Ectodermal cell (in vitro differentiated cells): ENCODE measurements around the gene HSP90AA1.
A peak's percentile ranks its signal among the peaks of the same experiment; 100 is the strongest.

Source experiments
- H3K27ac ChIP-seq: 2 replicates; pipeline ENCODE4 v1.7.0; 2013; ENCODE audit warnings: mild to moderate bottlenecking, low read depth, low read length; ENCODE audit not compliant: insufficient read depth, poor library complexity, severe bottlenecking
- H3K27me3 ChIP-seq: 2 replicates; pipeline ENCODE4 v1.7.0; 2013; ENCODE audit warnings: mild to moderate bottlenecking, low read length; ENCODE audit not compliant: insufficient read depth, control insufficient read depth, poor library complexity, severe bottlenecking
- H3K36me3 ChIP-seq: one replicate; pipeline ENCODE4 v1.7.0; 2013; ENCODE audit warnings: low read length; ENCODE audit not compliant: control insufficient read depth, insufficient read depth
- H3K4me1 ChIP-seq: one replicate; pipeline ENCODE4 v1.7.0; 2013; ENCODE audit warnings: low read length; ENCODE audit not compliant: control insufficient read depth, insufficient read depth
- H3K4me3 ChIP-seq: 2 replicates; pipeline ENCODE4 v1.7.0; 2013; ENCODE audit warnings: low read depth, low read length, control low read depth; ENCODE audit not compliant: insufficient read depth
- H3K9me3 ChIP-seq: 2 replicates; pipeline ENCODE4 v1.7.0; 2013; ENCODE audit warnings: mild to moderate bottlenecking, low read length, moderate library complexity; ENCODE audit not compliant: control insufficient read depth
- WGBS, 2 experiments: methylation state at CpG; one replicate each; pipeline ENCODE4 v1.1.7; 2013; ENCODE audit warnings: missing lambda C conversion rate in 2 of 2; 5-methylcytosine and 5-hydroxymethylcytosine counted together

Gene HSP90AA1

DNA sequence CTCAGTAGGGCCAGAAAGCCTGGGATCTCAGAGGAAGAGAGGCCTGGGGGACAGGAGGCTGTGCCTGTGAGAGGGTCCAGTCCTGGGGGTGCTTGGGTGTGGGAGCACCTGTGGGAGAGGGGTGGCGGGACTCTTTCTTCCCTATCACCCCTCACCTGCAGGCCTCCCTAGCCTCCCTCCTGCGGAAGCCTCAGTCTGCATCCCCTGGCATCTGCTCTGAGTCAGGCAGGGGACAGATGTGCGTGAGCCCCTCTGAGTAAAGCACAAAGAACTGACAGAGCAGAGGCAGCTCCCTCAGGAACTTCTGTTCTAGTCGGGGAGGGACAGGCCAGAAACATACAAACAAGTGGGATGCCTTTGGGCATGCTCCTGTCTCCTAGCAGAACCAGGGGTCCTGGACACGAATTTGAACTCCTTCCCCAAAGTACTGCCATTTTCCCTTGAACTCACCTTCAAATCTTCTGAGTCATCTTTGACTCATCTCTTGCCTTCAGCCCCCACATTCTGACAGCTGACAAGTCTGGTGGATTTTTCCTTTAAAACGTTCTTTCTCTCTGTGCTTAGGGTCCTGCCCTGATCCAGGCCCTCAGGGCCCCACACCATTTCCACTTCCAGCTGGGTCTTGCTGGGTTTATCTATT is 8.5 kb upstream of the HSP90AA1 start:
- Histone ChIP-seq H3K36me3 (no peaks in the 10 kb centered on the region), H3K27ac (no peak overlapping the region), H3K4me1 (no peaks in the 10 kb centered on the region), H3K27me3 (no peaks in the 10 kb centered on the region), H3K4me3 (no peak overlapping the region), H3K9me3 (no peaks in the 10 kb centered on the region)
- 77 to 80% methylated on average over 6 of the region's 6 CpGs for WGBS, 2 experiments

DNA sequence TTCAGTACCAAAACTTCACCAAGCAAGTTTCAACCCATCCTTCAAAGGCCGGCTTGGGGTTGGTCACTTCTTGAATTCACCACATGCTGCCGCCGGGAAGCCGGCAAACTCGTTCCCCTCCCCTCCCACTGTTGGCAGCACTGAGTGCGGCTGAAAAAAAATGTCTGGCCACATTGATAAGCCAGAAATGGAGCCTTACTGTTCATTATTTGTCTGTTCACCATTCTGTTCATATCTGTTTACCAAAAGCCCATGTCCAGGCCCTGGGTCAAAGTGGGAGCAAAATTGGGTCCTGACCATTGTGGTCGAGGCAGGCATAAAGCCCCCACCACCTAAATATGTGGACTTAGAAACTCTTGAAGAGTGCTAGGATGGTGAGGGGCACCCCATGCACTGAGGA is 7.3 kb upstream of the HSP90AA1 start:
- no peak overlapping the region for H3K27ac ChIP-seq
- no peaks in the 10 kb centered on the region for H3K9me3 ChIP-seq
- no peaks in the 10 kb centered on the region for H3K36me3 ChIP-seq
- no peaks in the 10 kb centered on the region for H3K27me3 ChIP-seq
- no peaks in the 10 kb centered on the region for H3K4me1 ChIP-seq
- WGBS, 2 experiments: 63 to 67% methylated on average over 7 of the region's 7 CpGs
- H3K4me3 ChIP-seq: no peak overlapping the region

DNA sequence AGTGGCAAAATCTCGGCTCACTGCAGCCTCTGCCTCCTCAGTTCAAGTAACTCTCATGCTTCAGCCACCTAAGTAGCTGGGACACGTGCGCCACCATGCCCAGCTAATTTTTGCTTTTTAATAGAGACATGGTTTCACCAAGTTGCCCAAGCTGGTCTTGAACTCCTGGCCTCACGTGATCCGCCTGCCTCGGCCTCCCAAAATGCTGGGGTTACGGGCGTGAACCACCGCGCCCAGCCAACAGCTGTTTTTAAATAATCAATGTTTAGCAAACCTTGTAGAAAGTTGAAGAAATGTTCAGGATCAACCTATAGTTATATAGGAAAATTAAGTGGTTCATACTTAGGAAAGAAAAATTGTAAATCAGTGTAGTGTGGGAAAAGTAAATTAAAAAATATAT is 6.0 kb upstream of the HSP90AA1 start:
- Histone ChIP-seq H3K4me3 (no peak overlapping the region), H3K4me1 (peaks cover 9% of the 10 kb centered on the region), H3K36me3 (no peaks in the 10 kb centered on the region), H3K27me3 (no peaks in the 10 kb centered on the region), H3K9me3 (no peaks in the 10 kb centered on the region), H3K27ac (no peak overlapping the region)
- WGBS, 2 experiments: 90 to 92% methylated on average over 10 of the region's 10 CpGs

DNA sequence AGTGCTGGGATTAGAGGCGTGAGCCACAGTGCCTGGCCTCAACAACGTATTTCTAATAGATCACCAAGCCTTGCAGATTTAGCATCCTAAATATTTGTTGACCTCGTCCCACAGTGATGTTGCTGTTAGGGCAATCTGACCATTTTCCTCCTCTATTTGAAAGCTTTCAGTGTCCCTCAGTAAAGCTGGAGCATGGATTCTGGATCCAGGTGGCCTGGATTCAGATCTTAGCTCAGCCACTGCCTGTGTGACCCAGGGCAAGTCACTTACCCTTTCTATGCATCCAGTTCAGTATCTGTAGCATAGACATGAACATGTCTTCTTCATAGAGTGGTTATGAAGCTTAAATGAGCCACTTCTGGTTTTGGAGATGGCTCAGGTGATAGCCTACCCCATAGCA is 3.9 kb upstream of the HSP90AA1 start:
- Histone ChIP-seq H3K36me3 (no peaks in the 10 kb centered on the region), H3K27me3 (no peaks in the 10 kb centered on the region), H3K4me3 (no peak overlapping the region), H3K9me3 (no peaks in the 10 kb centered on the region), H3K4me1 (peaks cover 10% of the 10 kb centered on the region), H3K27ac (no peak overlapping the region)
- 90 to 92% methylated on average over 3 of the region's 3 CpGs for WGBS, 2 experiments

DNA sequence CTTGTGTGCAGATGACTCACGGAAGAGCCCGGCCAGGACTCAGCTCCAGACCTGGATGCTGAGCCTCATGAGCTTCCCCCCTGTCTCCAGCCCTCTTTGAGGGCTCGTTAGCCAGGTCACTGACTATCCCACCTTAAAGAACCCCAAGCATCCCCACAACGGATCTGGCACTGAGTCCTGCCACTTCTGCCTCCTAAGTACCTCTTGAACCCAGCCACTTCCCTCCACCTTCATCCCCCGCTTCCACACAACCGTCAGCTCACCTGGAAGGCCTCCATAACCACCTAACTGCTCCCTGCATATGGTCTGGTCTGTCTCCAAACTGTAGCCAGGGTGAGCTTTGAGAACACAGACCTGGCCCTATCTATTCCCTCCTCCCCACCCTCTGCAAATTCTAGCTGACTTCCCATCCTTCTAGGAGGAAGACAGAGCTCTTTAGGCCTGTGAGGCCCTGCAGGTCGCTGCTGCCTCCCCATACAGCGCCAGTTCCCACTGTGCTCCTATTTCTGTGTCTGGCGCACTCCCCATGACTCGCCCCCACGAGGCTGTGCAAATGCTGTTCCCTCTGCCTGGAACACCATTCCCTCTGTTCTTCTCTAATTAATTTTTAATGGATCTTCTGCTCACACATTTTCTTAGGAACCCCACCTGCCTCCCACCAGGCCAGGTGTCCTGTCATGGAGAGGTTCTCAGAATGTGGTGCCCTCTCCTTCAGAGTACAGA is 2.9 kb upstream of the HSP90AA1 start:
- Histone ChIP-seq H3K4me1 (peaks cover 19% of the 10 kb centered on the region), H3K27me3 (no peaks in the 10 kb centered on the region), H3K9me3 (no peaks in the 10 kb centered on the region), H3K4me3 (no peak overlapping the region), H3K36me3 (peaks cover 8% of the 10 kb centered on the region), H3K27ac (no peak overlapping the region)
- WGBS, 2 experiments: 93% methylated on average over 11 of the region's 11 CpGs

DNA sequence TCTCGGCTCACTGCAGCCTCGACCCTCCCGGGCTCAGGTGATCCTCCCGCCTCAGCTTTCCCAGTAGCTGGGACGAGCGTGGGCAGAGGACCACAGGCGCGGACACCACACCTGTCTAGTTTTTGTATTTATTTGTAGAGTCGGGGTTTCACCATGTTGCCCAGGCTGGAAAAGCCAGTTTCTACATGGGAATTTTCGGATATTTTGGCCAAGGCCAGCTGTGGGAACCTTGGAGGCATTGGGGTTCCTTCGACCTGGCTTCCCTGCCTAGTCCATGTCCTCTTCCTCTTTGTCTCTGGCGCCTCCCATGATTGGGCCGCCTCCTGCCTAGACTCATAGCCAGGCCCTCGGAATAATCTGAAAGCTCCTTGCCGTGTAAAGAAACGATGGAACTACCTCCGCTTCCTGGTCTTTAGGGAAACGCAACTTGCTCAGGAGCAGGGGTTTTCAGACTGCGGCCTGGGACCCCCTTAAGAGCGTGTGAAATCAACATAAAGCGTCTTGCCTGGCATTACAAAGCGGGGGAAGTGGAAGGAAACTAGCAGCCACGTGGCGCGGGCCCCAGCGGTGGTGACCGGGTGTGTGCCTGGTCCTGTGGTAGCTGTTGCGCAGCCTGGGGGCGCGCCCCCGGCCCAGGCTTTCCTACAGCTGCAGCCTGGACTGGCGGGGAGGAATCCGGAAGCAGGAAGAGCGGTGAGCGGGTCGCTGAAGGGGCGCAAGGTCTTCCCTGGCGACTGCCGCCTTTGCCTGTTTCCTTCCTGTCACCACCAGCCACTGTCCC is 1.4 kb upstream of the HSP90AA1 start:
- H3K27ac ChIP-seq: peak overlapping the region; percentile 96
- H3K4me3 ChIP-seq: peak overlapping the region; percentile 90
- peaks cover 23% of the 10 kb centered on the region for H3K4me1 ChIP-seq
- H3K27me3 ChIP-seq: no peaks in the 10 kb centered on the region
- peaks cover 23% of the 10 kb centered on the region for H3K36me3 ChIP-seq
- no peaks in the 10 kb centered on the region for H3K9me3 ChIP-seq
- 75 to 76% methylated on average over 39 of the region's 39 CpGs for WGBS, 2 experiments

DNA sequence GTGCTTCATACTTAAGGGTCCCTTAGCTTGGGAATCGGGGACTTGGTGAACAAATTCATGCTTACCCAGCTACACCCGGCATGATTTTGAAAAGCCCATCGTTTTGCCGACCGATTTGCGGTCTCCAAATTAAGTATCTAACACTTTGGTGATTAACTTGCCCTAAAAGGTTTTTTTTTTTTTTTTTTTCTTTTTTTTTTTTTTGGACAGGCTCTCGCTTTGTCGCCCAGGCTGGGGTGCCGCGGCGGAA is 843 bp upstream of the HSP90AA1 start:
- 42 to 47% methylated on average over 11 of the region's 11 CpGs for whole genome bisulfite sequencing, 2 experiments
- peaks cover 23% of the 10 kb centered on the region for H3K4me1 ChIP-seq
- H3K9me3 ChIP-seq: no peaks in the 10 kb centered on the region
- peak overlapping the region; percentile 96 for H3K27ac ChIP-seq
- peaks cover 28% of the 10 kb centered on the region for H3K36me3 ChIP-seq
- H3K4me3 ChIP-seq: peak overlapping the region; percentile 90
- no peaks in the 10 kb centered on the region for H3K27me3 ChIP-seq

DNA sequence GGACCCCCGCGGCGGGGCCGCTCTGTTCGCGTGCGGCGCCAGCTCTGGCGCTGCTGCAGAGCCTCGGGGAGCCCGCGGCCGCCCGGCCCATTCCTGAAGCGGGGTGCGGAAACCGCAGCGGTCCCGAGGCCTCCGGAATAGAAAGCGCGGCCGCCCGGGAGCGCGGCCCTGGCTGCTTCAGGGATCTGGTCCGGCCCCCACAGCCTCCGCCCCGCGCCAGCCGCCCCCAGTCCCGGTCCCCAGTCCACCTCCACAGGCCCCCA is 204 bp downstream of the HSP90AA1 start:
- Histone ChIP-seq H3K27me3 (no peaks in the 10 kb centered on the region), H3K4me1 (peaks cover 23% of the 10 kb centered on the region), H3K36me3 (peaks cover 37% of the 10 kb centered on the region), H3K9me3 (no peaks in the 10 kb centered on the region), H3K27ac (peak overlapping the region; percentile 96), H3K4me3 (peak overlapping the region; percentile 90)
- 0% methylated on average over 32 of the region's 32 CpGs for WGBS, 2 experiments

DNA sequence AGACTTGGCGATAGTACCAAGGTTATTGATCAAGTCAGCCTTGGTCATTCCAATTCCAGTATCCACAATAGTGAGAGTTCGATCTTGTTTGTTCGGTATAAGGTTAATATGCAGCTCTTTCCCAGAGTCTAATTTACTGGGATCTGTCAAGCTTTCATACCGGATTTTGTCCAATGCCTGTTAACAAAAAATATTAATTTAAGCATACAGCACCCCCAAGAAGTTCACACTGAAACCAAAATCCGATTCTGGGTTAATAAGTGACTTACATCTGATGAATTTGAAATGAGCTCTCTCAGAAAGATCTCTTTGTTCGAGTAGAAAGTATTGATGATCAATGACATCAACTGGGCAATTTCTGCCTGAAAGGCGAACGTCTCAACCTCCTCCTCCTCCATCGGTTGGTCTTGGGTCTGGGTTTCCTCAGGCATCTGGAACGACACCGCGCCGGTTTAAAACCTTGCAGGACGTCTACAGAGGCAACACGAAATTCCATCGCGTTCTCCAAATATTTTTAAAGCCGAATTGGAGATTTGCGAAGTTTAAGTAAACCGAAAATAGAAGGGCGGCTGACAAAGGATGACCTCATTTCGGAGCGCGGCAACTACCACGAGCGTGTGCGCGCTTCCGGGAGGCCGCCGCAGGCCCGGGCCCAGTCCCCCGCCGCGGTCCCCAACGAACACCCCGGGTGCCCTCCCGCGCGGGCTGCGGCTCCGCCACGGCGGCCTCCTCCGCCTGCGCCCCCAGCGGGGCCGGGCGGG is 716 bp downstream of the HSP90AA1 start:
- Histone ChIP-seq H3K4me3 (peak overlapping the region; percentile 90), H3K36me3 (peaks cover 42% of the 10 kb centered on the region), H3K9me3 (no peaks in the 10 kb centered on the region), H3K4me1 (peaks cover 23% of the 10 kb centered on the region), H3K27ac (peak overlapping the region; percentile 96), H3K27me3 (no peaks in the 10 kb centered on the region)
- 4 to 5% methylated on average over 48 to 49 of the region's 49 CpGs for WGBS, 2 experiments

DNA sequence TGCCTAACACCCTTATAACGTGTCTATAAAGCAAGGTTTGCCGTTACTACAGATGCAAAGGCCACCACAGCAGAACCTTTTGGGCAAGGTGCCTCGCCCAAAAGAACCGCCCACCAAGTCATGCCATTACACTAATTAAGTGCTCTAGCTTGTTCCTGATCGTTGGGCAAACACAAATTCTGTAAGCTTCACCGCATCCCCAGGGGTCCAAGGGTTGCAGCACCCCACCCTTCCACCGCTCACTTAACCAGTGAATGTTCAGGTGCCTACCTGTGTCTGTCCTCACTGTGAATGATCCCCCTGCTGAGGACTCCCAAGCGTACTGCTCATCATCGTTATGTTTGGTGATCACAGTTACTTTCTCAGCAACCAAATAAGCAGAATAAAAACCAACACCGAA is 1.4 kb downstream of the HSP90AA1 start:
- Histone ChIP-seq H3K4me3 (peak overlapping the region; percentile 90), H3K9me3 (no peaks in the 10 kb centered on the region), H3K27ac (no peak overlapping the region), H3K36me3 (peaks cover 45% of the 10 kb centered on the region), H3K4me1 (peaks cover 23% of the 10 kb centered on the region), H3K27me3 (no peaks in the 10 kb centered on the region)
- WGBS, 2 experiments: 60 to 75% methylated on average over 10 of the region's 10 CpGs
